HepG2 (cell line): ENCODE results near the gene SLC22A23. TPM values are rescaled to one million over a fixed set of nuclear protein-coding genes. Genes with fewer than 3 reads are reported as not detected.

Experiments used
- CBX2 ChIP-seq, 2 experiments: fragments of 200-600 bp in 1 of 2; sonication (generic); formaldehyde crosslinking in 1 of 2; IDR thresholded peaks; 2 replicates each; pipeline versions ENCODE4 v1.7.0 to v1.8.1; 2018 to 2022; ENCODE audit warnings: low read depth in 2 of 2, low read length in 1 of 2, mild to moderate bottlenecking in 1 of 2, missing genetic modification reagents in 1 of 2
- CEBPG ChIP-seq: IDR thresholded peaks from 2 replicates; pipeline ENCODE4 v1.6.1; 2016
- ESRRA ChIP-seq: sonication (generic); formaldehyde crosslinking; IDR thresholded peaks from 2 replicates; pipeline ENCODE4 v1.5.1; 2020; ENCODE audit warnings: mild to moderate bottlenecking, low read depth, missing genetic modification reagents
- FOXA1 ChIP-seq, 2 experiments: fragments of 450-650 bp in 1 of 2; sonication (generic) in 1 of 2; formaldehyde crosslinking in 1 of 2; IDR thresholded peaks; 2 replicates each; pipeline versions ENCODE4 v1.4.0 to v1.6.1; 2016 to 2020; ENCODE audit warnings: missing genetic modification reagents in 1 of 2
- MEF2D ChIP-seq: sonication (generic); formaldehyde crosslinking; IDR thresholded peaks from 2 replicates; pipeline ENCODE4 v1.5.1; 2020; ENCODE audit warnings: mild to moderate bottlenecking, missing genetic modification reagents
- NFE2L2 ChIP-seq: fragments of 150-350 bp; IDR thresholded peaks from 2 replicates; pipeline ENCODE4 v1.6.1; 2014; ENCODE audit warnings: low read length
- PHB2 ChIP-seq: fragments of 450-650 bp; IDR thresholded peaks from 2 replicates; pipeline ENCODE4 v1.6.1; 2018; ENCODE audit not compliant: partially characterized antibody
- RARA ChIP-seq: IDR thresholded peaks from 2 replicates; pipeline ENCODE4 v1.6.1; 2016; ENCODE audit warnings: missing genetic modification reagents, missing compliant biosample characterization
- RELA ChIP-seq: sonication (generic); formaldehyde crosslinking; IDR thresholded peaks from 2 replicates; pipeline ENCODE4 v1.4.0; 2020; ENCODE audit warnings: missing genetic modification reagents
- RXRB ChIP-seq: IDR thresholded peaks from 2 replicates; pipeline ENCODE4 v1.6.1; 2016; ENCODE audit warnings: borderline replicate concordance, missing genetic modification reagents, missing compliant biosample characterization
- TOPORS ChIP-seq: sonication (generic); formaldehyde crosslinking; IDR thresholded peaks from 2 replicates; pipeline ENCODE4 v1.8.0; 2023; ENCODE audit warnings: mild to moderate bottlenecking, missing genetic modification reagents
- ZBTB7B ChIP-seq: sonication (generic); formaldehyde crosslinking; IDR thresholded peaks from 2 replicates; pipeline ENCODE4 v1.4.0; 2020; ENCODE audit warnings: missing genetic modification reagents
- ZMAT3 ChIP-seq: sonication (generic); formaldehyde crosslinking; conservative IDR thresholded peaks from 2 replicates; pipeline ENCODE4 v1.7.0; 2021; ENCODE audit warnings: missing genetic modification reagents
- ZNF230 ChIP-seq: sonication (generic); formaldehyde crosslinking; IDR thresholded peaks from 2 replicates; pipeline ENCODE4 v1.4.0; 2020; ENCODE audit warnings: mild to moderate bottlenecking, missing genetic modification reagents
- ZNF468 ChIP-seq: sonication (generic); formaldehyde crosslinking; IDR thresholded peaks from 2 replicates; pipeline ENCODE4 v1.8.0; 2022; ENCODE audit warnings: mild to moderate bottlenecking, moderate library complexity, missing genetic modification reagents
- ZNF772 ChIP-seq: sonication (generic); formaldehyde crosslinking; IDR thresholded peaks from 2 replicates; pipeline ENCODE4 v1.5.0; 2020; ENCODE audit warnings: mild to moderate bottlenecking, missing genetic modification reagents
- ZNF891 ChIP-seq: sonication (generic); formaldehyde crosslinking; IDR thresholded peaks from 2 replicates; pipeline ENCODE4 v1.5.0; 2020; ENCODE audit warnings: mild to moderate bottlenecking, missing genetic modification reagents
- polyA plus RNA-seq, 8 experiments: library from polyadenylated mRNA; depleted of rRNA in 3 of 8; stranded (reverse) in 7 of 8; unstranded in 1 of 8; fragments of >200 nt; fragmentation: Illumina TruSeq in 4 of 8; extraction: Trizol in 4 of 8; gene quantifications; 2 replicates each; pipeline versions ENCODE4 v1.2.1 to v1.2.3, GENCODE V29; 2011 to 2016; ENCODE audit warnings: low read depth in 4 of 8, missing spikeins in 1 of 8, mixed read lengths in 1 of 8; ENCODE audit not compliant: insufficient read depth in 1 of 8
- total RNA-seq, 5 experiments: library from RNA; depleted of rRNA; stranded (reverse); fragments of >200 nt; fragmentation: Illumina TruSeq; extraction: Trizol; gene quantifications; 2 replicates each; pipeline ENCODE4 v1.2.3, GENCODE V29; 2016; ENCODE audit warnings: low read depth in 1 of 5
- TF ChIP-seq, protein P1 (sequence below): IDR thresholded peaks from 2 replicates; pipeline ENCODE4 v1.6.1; 2016; ENCODE audit warnings: mild to moderate bottlenecking, missing biosample characterization, missing genetic modification reagents
- TF ChIP-seq, protein P2 (sequence below): sonication (generic); formaldehyde crosslinking; IDR thresholded peaks from 2 replicates; pipeline ENCODE4; 2020; ENCODE audit warnings: missing genetic modification reagents, mild to moderate bottlenecking, borderline replicate concordance
- TF ChIP-seq, protein P3 (sequence below): sonication (generic); formaldehyde crosslinking; IDR thresholded peaks from 2 replicates; pipeline ENCODE4 v1.8.0; 2022; ENCODE audit warnings: mild to moderate bottlenecking, missing genetic modification reagents
- TF ChIP-seq, protein P4 (sequence below): IDR thresholded peaks from 2 replicates; pipeline ENCODE4 v1.6.1; 2018; ENCODE audit warnings: missing genetic modification reagents, mild to moderate bottlenecking, missing compliant biosample characterization
- TF ChIP-seq, protein P5 (sequence below): sonication (generic); formaldehyde crosslinking; IDR thresholded peaks from 2 replicates; pipeline ENCODE4 v1.5.1; 2020; ENCODE audit warnings: mild to moderate bottlenecking, moderate library complexity, missing genetic modification reagents

The SLC22A23 gene
- total and polyA plus RNA-seq, 2 of the 13 experiments (the other 11 are each of a cell fraction or from before 2014, with no cell fraction given) = 11.8 to 17.5 TPM

DNA sequence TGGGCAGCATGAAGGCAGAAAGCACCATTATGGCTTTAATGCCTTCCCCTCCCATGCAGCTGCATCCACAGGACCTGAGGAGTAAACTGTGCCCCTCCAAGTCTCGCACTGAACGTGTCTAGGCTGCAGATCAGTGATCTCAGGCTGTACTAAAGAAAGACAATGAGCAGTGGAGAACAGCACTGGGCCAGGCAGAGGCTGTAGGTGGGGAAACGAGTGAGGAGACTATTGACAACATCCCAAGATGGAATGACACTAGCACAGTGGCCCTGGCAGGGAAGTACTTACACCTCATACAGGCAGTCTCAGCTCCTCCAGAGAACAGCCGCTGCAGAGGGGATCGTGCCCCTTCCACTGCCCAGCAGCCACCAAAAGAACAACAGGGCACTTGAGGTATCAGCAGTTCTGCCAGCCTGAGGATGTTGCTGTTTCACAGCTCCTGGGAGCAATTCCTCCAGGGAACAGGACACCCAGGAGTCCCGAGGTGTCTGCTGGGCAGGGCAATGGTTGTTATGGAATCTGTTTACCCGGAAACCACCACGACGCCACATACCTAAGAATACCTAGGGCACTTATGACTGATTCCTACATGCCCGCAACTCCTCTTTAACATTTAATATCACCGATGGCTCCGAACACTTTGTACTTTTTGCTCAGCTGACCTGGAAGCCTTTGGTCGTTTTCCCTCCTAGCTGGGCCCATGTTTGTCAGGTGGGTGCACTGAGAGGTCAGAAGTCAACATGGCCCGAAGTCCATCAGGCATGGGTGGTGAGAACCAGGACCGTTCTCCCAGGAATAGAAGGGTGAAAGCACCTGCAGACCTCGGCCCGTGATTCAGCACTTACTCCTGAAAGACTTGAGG lies 79.1 kb downstream of the SLC22A23 start (continued):
- TF ChIP-seq, protein P1, sequence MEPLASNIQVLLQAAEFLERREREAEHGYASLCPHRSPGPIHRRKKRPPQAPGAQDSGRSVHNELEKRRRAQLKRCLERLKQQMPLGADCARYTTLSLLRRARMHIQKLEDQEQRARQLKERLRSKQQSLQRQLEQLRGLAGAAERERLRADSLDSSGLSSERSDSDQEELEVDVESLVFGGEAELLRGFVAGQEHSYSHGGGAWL (CRISPR knock-in tag) = peak; percentile 64
- TF ChIP-seq ZNF891 (CRISPR knock-in tag) (0 out of 2 replicates have a peak, but pooled peaks have one; percentile 6), ESRRA (peak; percentile 54; the same call in 1 of the 2 replicates), ZNF468 (CRISPR knock-in tag) (no peak), ZNF772 (CRISPR knock-in tag) (peak; percentile 52; the same call in 1 of the 2 replicates), RARA (CRISPR knock-in tag) (peak; percentile 96), CEBPG (CRISPR knock-in tag) (0 out of 2 replicates have a peak, but pooled peaks have one; percentile 20), RELA (CRISPR knock-in tag) (no peak), TOPORS (CRISPR knock-in tag) (no peak), PHB2 (no peak), ZBTB7B (CRISPR knock-in tag) (peak; percentile 79), RXRB (CRISPR knock-in tag) (peak; percentile 69; the same call in 1 of the 2 replicates), ZMAT3 (peak; percentile 67; the same call in 1 of the 2 replicates), ZNF230 (peak; percentile 57; the same call in 1 of the 2 replicates), NFE2L2 (0 out of 2 replicates have a peak, but pooled peaks have one; percentile 33), MEF2D (CRISPR knock-in tag) (peak; percentile 80; the same call in 1 of the 2 replicates), CBX2 (IDR thresholded peaks at IDR 0.05; ENCODE audit: low read depth, low read length) (no peak), CBX2 (CRISPR knock-in tag; IDR thresholded peaks at IDR 0.05; ENCODE audit: low read depth) (no peak), FOXA1 (IDR thresholded peaks at IDR 0.05) (no peak), FOXA1 (CRISPR knock-in tag; IDR thresholded peaks at IDR 0.05) (peak; percentile 74)
- TF ChIP-seq, protein P2, sequence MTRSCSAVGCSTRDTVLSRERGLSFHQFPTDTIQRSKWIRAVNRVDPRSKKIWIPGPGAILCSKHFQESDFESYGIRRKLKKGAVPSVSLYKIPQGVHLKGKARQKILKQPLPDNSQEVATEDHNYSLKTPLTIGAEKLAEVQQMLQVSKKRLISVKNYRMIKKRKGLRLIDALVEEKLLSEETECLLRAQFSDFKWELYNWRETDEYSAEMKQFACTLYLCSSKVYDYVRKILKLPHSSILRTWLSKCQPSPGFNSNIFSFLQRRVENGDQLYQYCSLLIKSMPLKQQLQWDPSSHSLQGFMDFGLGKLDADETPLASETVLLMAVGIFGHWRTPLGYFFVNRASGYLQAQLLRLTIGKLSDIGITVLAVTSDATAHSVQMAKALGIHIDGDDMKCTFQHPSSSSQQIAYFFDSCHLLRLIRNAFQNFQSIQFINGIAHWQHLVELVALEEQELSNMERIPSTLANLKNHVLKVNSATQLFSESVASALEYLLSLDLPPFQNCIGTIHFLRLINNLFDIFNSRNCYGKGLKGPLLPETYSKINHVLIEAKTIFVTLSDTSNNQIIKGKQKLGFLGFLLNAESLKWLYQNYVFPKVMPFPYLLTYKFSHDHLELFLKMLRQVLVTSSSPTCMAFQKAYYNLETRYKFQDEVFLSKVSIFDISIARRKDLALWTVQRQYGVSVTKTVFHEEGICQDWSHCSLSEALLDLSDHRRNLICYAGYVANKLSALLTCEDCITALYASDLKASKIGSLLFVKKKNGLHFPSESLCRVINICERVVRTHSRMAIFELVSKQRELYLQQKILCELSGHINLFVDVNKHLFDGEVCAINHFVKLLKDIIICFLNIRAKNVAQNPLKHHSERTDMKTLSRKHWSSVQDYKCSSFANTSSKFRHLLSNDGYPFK (CRISPR knock-in tag) = 0 out of 2 replicates have a peak, but pooled peaks have one; percentile 38
- TF ChIP-seq, protein P3, sequence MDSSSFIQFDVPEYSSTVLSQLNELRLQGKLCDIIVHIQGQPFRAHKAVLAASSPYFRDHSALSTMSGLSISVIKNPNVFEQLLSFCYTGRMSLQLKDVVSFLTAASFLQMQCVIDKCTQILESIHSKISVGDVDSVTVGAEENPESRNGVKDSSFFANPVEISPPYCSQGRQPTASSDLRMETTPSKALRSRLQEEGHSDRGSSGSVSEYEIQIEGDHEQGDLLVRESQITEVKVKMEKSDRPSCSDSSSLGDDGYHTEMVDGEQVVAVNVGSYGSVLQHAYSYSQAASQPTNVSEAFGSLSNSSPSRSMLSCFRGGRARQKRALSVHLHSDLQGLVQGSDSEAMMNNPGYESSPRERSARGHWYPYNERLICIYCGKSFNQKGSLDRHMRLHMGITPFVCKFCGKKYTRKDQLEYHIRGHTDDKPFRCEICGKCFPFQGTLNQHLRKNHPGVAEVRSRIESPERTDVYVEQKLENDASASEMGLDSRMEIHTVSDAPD (CRISPR knock-in tag) = peak; percentile 84
- TF ChIP-seq, protein P4, sequence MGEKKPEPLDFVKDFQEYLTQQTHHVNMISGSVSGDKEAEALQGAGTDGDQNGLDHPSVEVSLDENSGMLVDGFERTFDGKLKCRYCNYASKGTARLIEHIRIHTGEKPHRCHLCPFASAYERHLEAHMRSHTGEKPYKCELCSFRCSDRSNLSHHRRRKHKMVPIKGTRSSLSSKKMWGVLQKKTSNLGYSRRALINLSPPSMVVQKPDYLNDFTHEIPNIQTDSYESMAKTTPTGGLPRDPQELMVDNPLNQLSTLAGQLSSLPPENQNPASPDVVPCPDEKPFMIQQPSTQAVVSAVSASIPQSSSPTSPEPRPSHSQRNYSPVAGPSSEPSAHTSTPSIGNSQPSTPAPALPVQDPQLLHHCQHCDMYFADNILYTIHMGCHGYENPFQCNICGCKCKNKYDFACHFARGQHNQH (CRISPR knock-in tag) = peak; percentile 67
- TF ChIP-seq, protein P5, sequence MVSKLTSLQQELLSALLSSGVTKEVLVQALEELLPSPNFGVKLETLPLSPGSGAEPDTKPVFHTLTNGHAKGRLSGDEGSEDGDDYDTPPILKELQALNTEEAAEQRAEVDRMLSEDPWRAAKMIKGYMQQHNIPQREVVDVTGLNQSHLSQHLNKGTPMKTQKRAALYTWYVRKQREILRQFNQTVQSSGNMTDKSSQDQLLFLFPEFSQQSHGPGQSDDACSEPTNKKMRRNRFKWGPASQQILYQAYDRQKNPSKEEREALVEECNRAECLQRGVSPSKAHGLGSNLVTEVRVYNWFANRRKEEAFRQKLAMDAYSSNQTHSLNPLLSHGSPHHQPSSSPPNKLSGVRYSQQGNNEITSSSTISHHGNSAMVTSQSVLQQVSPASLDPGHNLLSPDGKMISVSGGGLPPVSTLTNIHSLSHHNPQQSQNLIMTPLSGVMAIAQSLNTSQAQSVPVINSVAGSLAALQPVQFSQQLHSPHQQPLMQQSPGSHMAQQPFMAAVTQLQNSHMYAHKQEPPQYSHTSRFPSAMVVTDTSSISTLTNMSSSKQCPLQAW = peak; percentile 76; the same call in 1 of the 2 replicates
